Adrenal gland (tissue), 5 donors: ENCODE results near the gene KIAA2012.

Source experiments
- POLR2A ChIP-seq, 2 donors: fragments of 450-650 bp; IDR thresholded peaks; one replicate each; pipeline ENCODE4 v1.6.1; 2017; ENCODE audit warnings: antibody characterized with exemption in 2 of 2, mild to moderate bottlenecking in 2 of 2, moderate library complexity in 1 of 2
- TF ChIP-seq, protein P1 (sequence below), 6 experiments: fragments of 450-650 bp in 4 of 6; fragments of 200-600 bp in 2 of 6; sonication (generic) in 1 of 6; IDR thresholded peaks; 1 replicate in 5 of 6; 2 replicates in 1 of 6; pipeline versions ENCODE4 v1.5.1 to v1.8.0; 2016 to 2021; ENCODE audit warnings: antibody characterized with exemption in 6 of 6, mild to moderate bottlenecking in 2 of 6, moderate library complexity in 1 of 6
- donor health status: DM: no; HTN: no; CAD: no.

DNA sequence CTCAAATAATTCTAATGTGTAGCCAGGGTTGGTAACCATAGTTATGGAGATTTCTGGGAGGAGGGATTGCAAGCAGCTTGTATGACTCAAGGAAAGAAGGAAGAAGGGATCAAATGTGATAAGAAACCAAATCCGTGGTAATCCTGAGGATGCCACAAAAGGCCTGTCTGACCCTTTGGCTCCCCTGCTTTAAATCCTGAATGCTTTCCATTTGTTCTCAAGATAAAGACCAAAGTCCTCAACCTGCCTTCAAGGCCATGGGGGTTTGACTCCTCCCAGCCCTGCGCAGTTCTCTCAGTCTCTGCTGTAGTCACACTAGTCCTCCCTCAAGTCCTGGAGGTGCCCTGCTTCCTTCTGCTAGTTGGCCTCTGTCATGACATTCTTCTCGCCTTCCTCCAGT lies 91.4 kb downstream of the KIAA2012 start:
- no peak for TF ChIP-seq POLR2A (IDR thresholded peaks at IDR 0.05)
- TF ChIP-seq, protein P1, sequence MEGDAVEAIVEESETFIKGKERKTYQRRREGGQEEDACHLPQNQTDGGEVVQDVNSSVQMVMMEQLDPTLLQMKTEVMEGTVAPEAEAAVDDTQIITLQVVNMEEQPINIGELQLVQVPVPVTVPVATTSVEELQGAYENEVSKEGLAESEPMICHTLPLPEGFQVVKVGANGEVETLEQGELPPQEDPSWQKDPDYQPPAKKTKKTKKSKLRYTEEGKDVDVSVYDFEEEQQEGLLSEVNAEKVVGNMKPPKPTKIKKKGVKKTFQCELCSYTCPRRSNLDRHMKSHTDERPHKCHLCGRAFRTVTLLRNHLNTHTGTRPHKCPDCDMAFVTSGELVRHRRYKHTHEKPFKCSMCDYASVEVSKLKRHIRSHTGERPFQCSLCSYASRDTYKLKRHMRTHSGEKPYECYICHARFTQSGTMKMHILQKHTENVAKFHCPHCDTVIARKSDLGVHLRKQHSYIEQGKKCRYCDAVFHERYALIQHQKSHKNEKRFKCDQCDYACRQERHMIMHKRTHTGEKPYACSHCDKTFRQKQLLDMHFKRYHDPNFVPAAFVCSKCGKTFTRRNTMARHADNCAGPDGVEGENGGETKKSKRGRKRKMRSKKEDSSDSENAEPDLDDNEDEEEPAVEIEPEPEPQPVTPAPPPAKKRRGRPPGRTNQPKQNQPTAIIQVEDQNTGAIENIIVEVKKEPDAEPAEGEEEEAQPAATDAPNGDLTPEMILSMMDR (IDR thresholded peaks at IDR 0.05) = no peak
